ES-I3 (cell line): Measurements from ENCODE around the gene NOPCHAP1.
"Not testable (repeated sequence)": the region's sequence is repeated elsewhere in the genome, so short reads cannot be mapped to it uniquely, and the experiment has no call there.

ENCODE experiments used
- H3K36me3 ChIP-seq: 2 replicates; pipeline ENCODE4 v1.6.1; 2013; ENCODE audit warnings: mild to moderate bottlenecking, low read length, control low read depth, moderate library complexity; ENCODE audit not compliant: insufficient read depth
- H3K4me1 ChIP-seq: 2 replicates; pipeline ENCODE4 v1.6.1; 2013; ENCODE audit warnings: mild to moderate bottlenecking, control low read depth, low read length; ENCODE audit not compliant: insufficient read depth
- H3K9ac ChIP-seq: 2 replicates; pipeline ENCODE4 v1.6.1; 2013; ENCODE audit warnings: low read depth, mild to moderate bottlenecking, low read length, moderate library complexity
- H3K9me3 ChIP-seq: 2 replicates; pipeline ENCODE4 v1.6.1; 2013; ENCODE audit warnings: mild to moderate bottlenecking, low read length, moderate library complexity; ENCODE audit not compliant: control insufficient read depth, insufficient read depth

NOPCHAP1 gene

GRCh38 chr12:104986022-104986941 is at the start of gene NOPCHAP1:
NOPCHAP1 (plus strand) TSS chr12:104986316; CDS start chr12:104986353, 37 bp downstream.
- H3K9me3 ChIP-seq, result no peaks in the 10 kb centered on the region
- H3K4me1 ChIP-seq, result no peaks in the 10 kb centered on the region
- peaks cover 5% of the 10 kb centered on the region; the same call in 1 of the 2 replicates for H3K36me3 ChIP-seq
- peak within 1 kb of the TSS; percentile 98 for H3K9ac ChIP-seq

GRCh38 chr12:104938371-104938770 is 47.7 kb upstream of the NOPCHAP1 start:
- no peak overlapping the region for H3K9ac ChIP-seq
- H3K9me3 ChIP-seq, result no peaks in the 10 kb centered on the region
- no peaks in the 10 kb centered on the region for H3K36me3 ChIP-seq
- no peaks in the 10 kb centered on the region for H3K4me1 ChIP-seq

- Histone ChIP-seq H3K9ac (no peak overlapping the region), H3K36me3 (no peaks in the 10 kb centered on the region), H3K4me1 (no peaks in the 10 kb centered on the region), H3K9me3 (no peaks in the 10 kb centered on the region)
Measured at GRCh38 chr12:104939089-104939488, 47.0 kb upstream of the NOPCHAP1 start.

GRCh38 chr12:104941454-104941853 is 44.7 kb upstream of the NOPCHAP1 start:
- H3K9me3 ChIP-seq, result peaks cover 3% of the 10 kb centered on the region
- H3K4me1 ChIP-seq, result no peaks in the 10 kb centered on the region
- no peak overlapping the region for H3K9ac ChIP-seq
- H3K36me3 ChIP-seq, result no peaks in the 10 kb centered on the region

- Histone ChIP-seq H3K36me3 (no peaks in the 10 kb centered on the region), H3K9ac (no peak overlapping the region), H3K9me3 (peaks cover 3% of the 10 kb centered on the region), H3K4me1 (no peaks in the 10 kb centered on the region)
Measured at GRCh38 chr12:104942075-104942474, 44.0 kb upstream of the NOPCHAP1 start.

- not testable (repeated sequence) for H3K9ac ChIP-seq, H3K4me1 ChIP-seq, H3K9me3 ChIP-seq, H3K36me3 ChIP-seq
Measured at GRCh38 chr12:104943401-104943800, 42.7 kb upstream of the NOPCHAP1 start.

GRCh38 chr12:104944252-104944651 is 41.9 kb upstream of the NOPCHAP1 start:
- Histone ChIP-seq H3K9me3 (peaks cover 3% of the 10 kb centered on the region), H3K9ac (no peak overlapping the region), H3K36me3 (no peaks in the 10 kb centered on the region), H3K4me1 (no peaks in the 10 kb centered on the region)

- H3K36me3 ChIP-seq, H3K9me3 ChIP-seq, H3K9ac ChIP-seq, H3K4me1 ChIP-seq: not testable (repeated sequence)
Measured at GRCh38 chr12:104948716-104949115, 37.4 kb upstream of the NOPCHAP1 start.

GRCh38 chr12:104951759-104952509 is 34.2 kb upstream of the NOPCHAP1 start:
- Histone ChIP-seq H3K36me3 (no peaks in the 10 kb centered on the region), H3K4me1 (no peaks in the 10 kb centered on the region), H3K9me3 (no peaks in the 10 kb centered on the region), H3K9ac (no peak overlapping the region)

- no peak overlapping the region for H3K9ac ChIP-seq
- H3K9me3 ChIP-seq, result no peaks in the 10 kb centered on the region
- no peaks in the 10 kb centered on the region for H3K36me3 ChIP-seq
- no peaks in the 10 kb centered on the region for H3K4me1 ChIP-seq
Measured at GRCh38 chr12:104952816-104953215, 33.3 kb upstream of the NOPCHAP1 start.

GRCh38 chr12:104953323-104953722 is 32.8 kb upstream of the NOPCHAP1 start:
- Histone ChIP-seq H3K4me1 (no peaks in the 10 kb centered on the region), H3K36me3 (no peaks in the 10 kb centered on the region), H3K9me3 (no peaks in the 10 kb centered on the region), H3K9ac (no peak overlapping the region)

- peaks cover 13% of the 10 kb centered on the region for H3K4me1 ChIP-seq
Measured at GRCh38 chr12:104955703-104956102, 30.4 kb upstream of the NOPCHAP1 start.

GRCh38 chr12:104956870-104957718 is 29.0 kb upstream of the NOPCHAP1 start:
- H3K4me1 ChIP-seq, result peaks cover 13% of the 10 kb centered on the region
- H3K9me3 ChIP-seq, result no peaks in the 10 kb centered on the region
- H3K9ac ChIP-seq, result peak overlapping the region; percentile 81; the same call in 1 of the 2 replicates
- no peaks in the 10 kb centered on the region for H3K36me3 ChIP-seq

More at GRCh38 chr12:104955703-104956102, 30.4 kb upstream of the NOPCHAP1 start:
- H3K9ac ChIP-seq, result no peak overlapping the region
- H3K9me3 ChIP-seq, result no peaks in the 10 kb centered on the region
- no peaks in the 10 kb centered on the region for H3K36me3 ChIP-seq

GRCh38 chr12:104957719-104958000 is 28.5 kb upstream of the NOPCHAP1 start:
- Histone ChIP-seq H3K4me1 (peaks cover 13% of the 10 kb centered on the region), H3K9me3 (no peaks in the 10 kb centered on the region), H3K36me3 (no peaks in the 10 kb centered on the region), H3K9ac (peak overlapping the region; percentile 81; the same call in 1 of the 2 replicates)
